ENCODE data around the gene CSF3R. TPM values are rescaled to one million over a fixed set of nuclear protein-coding genes. Genes with fewer than 3 reads are reported as not detected.

Gene CSF3R
- total RNA-seq, 1 experiment from 2014 or later: not detected

GRCh38 chr1:36472656-36473055 lies 10.1 kb downstream of the CSF3R start:
- Histone ChIP-seq H3K27me3 (ENCODE audit: insufficient read depth, low read length) (peaks cover 7% of the 10 kb centered on the region; the same call in 1 of the 2 replicates), H3K14ac (ENCODE audit: insufficient read depth, low read length) (no peak overlapping the region), H3K9me3 (ENCODE audit: control insufficient read depth, low read depth, low read length) (no peaks in the 10 kb centered on the region), H2BK5ac (ENCODE audit: insufficient read length, low read length) (no peak overlapping the region), H2BK20ac (ENCODE audit: low read depth, low read length, poor library complexity, severe bottlenecking) (no peak overlapping the region), H2BK12ac (ENCODE audit: insufficient read length, low read depth, low read length) (no peak overlapping the region), H3K23ac (ENCODE audit: insufficient read length, low read depth, low read length) (no peak overlapping the region), H3K27ac (ENCODE audit: insufficient read length, low read depth, low read length) (no peak overlapping the region), H3K4me1 (ENCODE audit: insufficient read depth, low read length) (no peaks in the 10 kb centered on the region), H2BK15ac (ENCODE audit: low read depth, low read length) (no peak overlapping the region), H4K20me1 (ENCODE audit: control insufficient read depth, insufficient read depth, insufficient read length) (peaks cover 4% of the 10 kb centered on the region), H4K91ac (ENCODE audit: insufficient read length, low read depth, low read length) (no peak overlapping the region), H3K4ac (ENCODE audit: low read depth, low read length) (no peak overlapping the region), H3K23me2 (ENCODE audit: insufficient read length, low read depth, low read length, poor library complexity, severe bottlenecking) (no peaks in the 10 kb centered on the region), H3T11ph (ENCODE audit: low read length) (no peak overlapping the region), H3K79me2 (ENCODE audit: insufficient read depth, low read length) (no peaks in the 10 kb centered on the region), H3K56ac (ENCODE audit: insufficient read length, low read depth, low read length) (no peak overlapping the region), H2AK5ac (ENCODE audit: insufficient read length, low read length) (no peak overlapping the region), H2AFZ (ENCODE audit: low read length) (no peak overlapping the region), H3K4me2 (ENCODE audit: insufficient read depth, insufficient read length, low read length) (no peak overlapping the region), H2BK120ac (ENCODE audit: low read depth, low read length, poor library complexity, severe bottlenecking) (no peak overlapping the region), H3K9ac (ENCODE audit: extremely low read depth, insufficient read length, low read length) (no peak overlapping the region), H3K18ac (ENCODE audit: insufficient read length, low read depth, low read length) (no peak overlapping the region), H4K5ac (ENCODE audit: insufficient read length, low read depth, low read length) (no peak overlapping the region), H4K8ac (replicated peaks; ENCODE audit: insufficient read length, low read depth, low read length) (no peak overlapping the region), H3K79me1 (ENCODE audit: insufficient read depth, low read depth, low read length, poor library complexity, severe bottlenecking) (no peaks in the 10 kb centered on the region)
- H3K27ac Mint-ChIP-seq: no peak overlapping the region
- H3K27me3 Mint-ChIP-seq (ENCODE audit: low read depth): peaks cover 53% of the 10 kb centered on the region
- H3K4me1 Mint-ChIP-seq: peaks cover 2 to 8% of the 10 kb centered on the region in 2 experiments; a peak in 1 of 4 replicates
- no peaks in the 10 kb centered on the region for H3K9me3 Mint-ChIP-seq
- DNase-seq: no peak
- no peaks in the 10 kb centered on the region for H3K36me3 Mint-ChIP-seq (ENCODE audit: insufficient read depth in 1 of 3, low read depth in 3 of 3)
- WGBS (ENCODE audit: extremely low coverage, insufficient read length, low lambda C conversion rate): no CpG with 5 or more reads among the region's 6 CpGs
- no peak overlapping the region; a peak in 1 of 5 replicates for H3K4me3 Mint-ChIP-seq
- TF ChIP-seq, protein P1, sequence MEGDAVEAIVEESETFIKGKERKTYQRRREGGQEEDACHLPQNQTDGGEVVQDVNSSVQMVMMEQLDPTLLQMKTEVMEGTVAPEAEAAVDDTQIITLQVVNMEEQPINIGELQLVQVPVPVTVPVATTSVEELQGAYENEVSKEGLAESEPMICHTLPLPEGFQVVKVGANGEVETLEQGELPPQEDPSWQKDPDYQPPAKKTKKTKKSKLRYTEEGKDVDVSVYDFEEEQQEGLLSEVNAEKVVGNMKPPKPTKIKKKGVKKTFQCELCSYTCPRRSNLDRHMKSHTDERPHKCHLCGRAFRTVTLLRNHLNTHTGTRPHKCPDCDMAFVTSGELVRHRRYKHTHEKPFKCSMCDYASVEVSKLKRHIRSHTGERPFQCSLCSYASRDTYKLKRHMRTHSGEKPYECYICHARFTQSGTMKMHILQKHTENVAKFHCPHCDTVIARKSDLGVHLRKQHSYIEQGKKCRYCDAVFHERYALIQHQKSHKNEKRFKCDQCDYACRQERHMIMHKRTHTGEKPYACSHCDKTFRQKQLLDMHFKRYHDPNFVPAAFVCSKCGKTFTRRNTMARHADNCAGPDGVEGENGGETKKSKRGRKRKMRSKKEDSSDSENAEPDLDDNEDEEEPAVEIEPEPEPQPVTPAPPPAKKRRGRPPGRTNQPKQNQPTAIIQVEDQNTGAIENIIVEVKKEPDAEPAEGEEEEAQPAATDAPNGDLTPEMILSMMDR (conservative IDR thresholded peaks at IDR 0.05): no peak

All from H9 (cell line).